ENCODE data around the gene TMEM26.

- no peak for TF ChIP-seq CTCF (IDR thresholded peaks at IDR 0.05)
- no peak for TF ChIP-seq POLR2A (IDR thresholded peaks at IDR 0.05)
Observed at GRCh38 chr10:61464461-61465170, 11.4 kb upstream of the TMEM26 start.
